NT2/D1 (cell line): ENCODE results near the gene LSP1.

Experiments used
- SUZ12 ChIP-seq: IDR thresholded peaks from 2 replicates; pipeline ENCODE4 v1.6.1; 2011; ENCODE audit not compliant: insufficient read length, insufficient read depth; ENCODE audit errors: extremely low read depth
- YY1 ChIP-seq: IDR thresholded peaks from 2 replicates; pipeline ENCODE4 v1.6.1; 2011; ENCODE audit not compliant: insufficient read length, insufficient read depth
- ZNF274 ChIP-seq: IDR thresholded peaks from 2 replicates; pipeline ENCODE4 v1.6.1; 2011; ENCODE audit warnings: mild to moderate bottlenecking, low read depth, low read length

DNA sequence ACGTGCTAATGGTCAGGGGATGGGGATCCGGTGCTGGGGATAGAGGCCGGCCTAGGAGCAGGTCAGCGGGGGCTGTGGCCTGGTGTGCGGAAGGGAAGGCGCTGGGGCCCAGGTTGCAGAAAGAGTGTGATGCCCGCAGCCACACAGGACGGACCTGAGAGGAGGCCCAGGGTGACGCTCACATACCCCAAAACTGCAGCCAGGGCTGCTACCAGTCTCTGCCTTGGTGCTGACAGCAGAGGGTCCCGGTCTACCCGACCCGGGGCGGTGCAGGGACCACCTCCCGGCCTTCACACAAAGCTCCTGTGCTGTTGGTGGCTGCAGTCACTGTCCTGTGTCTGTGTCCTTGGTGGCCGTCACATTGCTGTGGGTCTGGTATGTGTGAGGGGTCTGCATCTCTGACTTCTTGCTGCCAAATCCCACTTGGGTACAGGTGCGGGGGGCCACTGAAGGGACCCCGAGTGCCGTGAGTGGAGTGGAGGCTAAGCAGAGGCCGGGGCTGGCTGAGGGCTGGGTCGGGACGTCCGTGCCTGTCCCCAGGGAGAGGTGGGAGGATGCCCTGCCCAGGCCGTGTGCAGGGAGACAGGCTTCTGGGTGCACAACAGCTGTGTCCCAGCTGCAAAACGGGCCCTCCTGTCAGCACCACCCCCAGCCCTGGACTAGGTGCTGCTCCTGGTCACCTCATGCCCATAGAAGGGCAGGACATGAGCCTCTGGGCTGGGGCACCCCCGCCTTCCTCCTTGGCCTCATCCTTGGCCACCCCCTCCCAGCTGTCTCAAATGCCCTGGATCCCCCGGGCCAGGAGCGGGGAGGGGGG is 1.5 kb downstream of the LSP1 start:
- TF ChIP-seq YY1: no peak
- TF ChIP-seq ZNF274: no peak
- no peak for TF ChIP-seq SUZ12
